ENCODE data around the gene PTPRT. TPM values are rescaled to one million over a fixed set of nuclear protein-coding genes. Genes with fewer than 3 reads are reported as not detected.

Gene PTPRT
- total RNA-seq, 4 donors from 2014 or later, result 0.67 to 2.5 (median 1.0) TPM

DNA sequence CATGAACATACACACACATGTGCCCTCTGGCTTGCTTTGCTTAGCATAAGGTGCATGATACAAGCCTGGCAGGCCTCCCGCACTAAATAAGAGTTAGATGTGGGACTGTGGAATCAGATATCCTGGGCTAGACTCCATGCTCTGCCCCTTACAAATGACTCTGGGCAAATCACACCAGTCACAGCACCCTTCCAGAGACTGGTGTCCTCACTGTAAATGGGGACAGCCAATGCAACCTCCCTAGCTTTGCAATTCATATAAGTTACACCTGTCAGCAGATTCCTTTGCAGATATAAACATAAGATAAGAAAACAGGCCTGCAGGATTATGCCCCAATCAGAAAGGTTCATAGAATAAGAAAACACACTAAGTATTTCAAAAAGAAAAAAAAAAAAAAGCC lies 174.1 kb downstream of the PTPRT start:
- no peaks in the 10 kb centered on the region for H3K36me3 ChIP-seq
- H3K27ac ChIP-seq, result no peak overlapping the region
- no peak for DNase-seq
- no peaks in the 10 kb centered on the region for H3K27me3 ChIP-seq
- TF ChIP-seq POLR2A (IDR thresholded peaks at IDR 0.05) (no peak), CTCF (IDR thresholded peaks at IDR 0.05) (no peak)
- no peaks in the 10 kb centered on the region for H3K9me3 ChIP-seq
- no peak overlapping the region for H3K4me3 ChIP-seq
- no peaks in the 10 kb centered on the region for H3K4me1 ChIP-seq

DNA sequence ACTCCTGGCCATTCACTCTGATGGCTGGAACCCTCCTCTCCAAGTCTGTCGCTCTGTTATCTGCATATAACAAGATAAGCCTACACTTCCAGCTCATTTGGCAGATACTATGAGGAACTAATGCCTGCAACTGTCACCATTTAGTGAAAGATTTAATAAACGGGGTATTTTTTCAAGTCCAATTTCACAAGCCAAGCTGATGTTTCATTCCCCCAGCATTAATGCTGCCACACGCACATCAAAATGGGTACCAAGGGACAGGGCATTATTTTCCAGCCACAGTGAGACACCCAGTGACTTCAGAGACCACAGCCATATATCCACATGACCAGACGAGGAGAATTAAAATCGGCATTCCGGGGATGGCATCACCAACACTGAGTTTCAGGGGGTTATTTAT lies 175.5 kb downstream of the PTPRT start:
- DNase-seq, result no peak
- Histone ChIP-seq H3K27ac (no peak overlapping the region), H3K27me3 (no peaks in the 10 kb centered on the region), H3K4me3 (no peak overlapping the region), H3K9me3 (no peaks in the 10 kb centered on the region), H3K4me1 (no peaks in the 10 kb centered on the region), H3K36me3 (no peaks in the 10 kb centered on the region)
- TF ChIP-seq POLR2A (IDR thresholded peaks at IDR 0.05), result no peak

- Histone ChIP-seq H3K4me1 (no peaks in the 10 kb centered on the region), H3K27ac (no peak overlapping the region), H3K27me3 (no peaks in the 10 kb centered on the region), H3K4me3 (no peak overlapping the region), H3K9me3 (no peaks in the 10 kb centered on the region), H3K36me3 (no peaks in the 10 kb centered on the region)
- TF ChIP-seq POLR2A (IDR thresholded peaks at IDR 0.05) (no peak), CTCF (IDR thresholded peaks at IDR 0.05) (no peak)
- no peak for DNase-seq
Measured at GRCh38 chr20:43011491-43011890, 178.2 kb downstream of the PTPRT start.

DNA sequence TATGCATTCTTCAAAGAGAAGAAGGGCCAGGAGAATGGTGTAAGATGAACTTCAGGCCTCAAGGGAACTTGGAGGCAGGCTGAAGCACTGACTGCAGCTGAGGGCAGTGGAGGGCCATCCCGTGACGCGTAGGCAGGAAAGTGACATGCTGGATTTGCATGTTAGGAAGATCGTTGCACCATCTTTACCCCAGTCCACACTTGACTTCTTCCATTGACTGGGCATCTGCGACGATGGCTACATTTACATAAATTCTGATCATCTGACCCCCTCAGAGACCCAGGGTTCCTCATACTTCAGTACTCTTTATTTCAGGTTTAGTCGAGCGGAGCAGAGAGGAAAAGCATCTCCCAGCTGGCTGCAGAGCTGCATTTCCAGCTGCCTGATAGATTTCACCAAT lies 180.2 kb downstream of the PTPRT start:
- H3K4me1 ChIP-seq, result no peaks in the 10 kb centered on the region
- no peaks in the 10 kb centered on the region for H3K9me3 ChIP-seq
- H3K27ac ChIP-seq, result no peak overlapping the region
- TF ChIP-seq POLR2A (IDR thresholded peaks at IDR 0.05) (no peak), CTCF (IDR thresholded peaks at IDR 0.05) (no peak)
- no peaks in the 10 kb centered on the region for H3K27me3 ChIP-seq
- H3K36me3 ChIP-seq, result no peaks in the 10 kb centered on the region
- DNase-seq, result no peak
- H3K4me3 ChIP-seq, result no peak overlapping the region

- H3K4me1 ChIP-seq, result no peaks in the 10 kb centered on the region
- H3K27ac ChIP-seq, result no peak overlapping the region
- no peaks in the 10 kb centered on the region for H3K9me3 ChIP-seq
- no peaks in the 10 kb centered on the region for H3K36me3 ChIP-seq
- TF ChIP-seq POLR2A (IDR thresholded peaks at IDR 0.05) (no peak), CTCF (IDR thresholded peaks at IDR 0.05) (no peak)
- no peaks in the 10 kb centered on the region for H3K27me3 ChIP-seq
- DNase-seq, result no peak
- H3K4me3 ChIP-seq, result no peak overlapping the region
Measured at GRCh38 chr20:43007525-43007924, 182.2 kb downstream of the PTPRT start.

- H3K4me3 ChIP-seq, result no peak overlapping the region
- no peaks in the 10 kb centered on the region for H3K9me3 ChIP-seq
- H3K36me3 ChIP-seq, result no peaks in the 10 kb centered on the region
- H3K27ac ChIP-seq, result no peak overlapping the region
- no peaks in the 10 kb centered on the region for H3K4me1 ChIP-seq
- DNase-seq, result no peak
- TF ChIP-seq POLR2A (IDR thresholded peaks at IDR 0.05), result no peak
- no peak for TF ChIP-seq CTCF (IDR thresholded peaks at IDR 0.05)
- H3K27me3 ChIP-seq, result no peaks in the 10 kb centered on the region
Measured at GRCh38 chr20:43006651-43007375, 182.9 kb downstream of the PTPRT start.

Data from Peyer's patch (tissue), 4 donors.